Gastroesophageal sphincter (tissue), 4 donors: Measurements from ENCODE around the gene CNIH2. TPM values are rescaled to one million over a fixed set of nuclear protein-coding genes. Genes with fewer than 3 reads are reported as not detected.

ENCODE experiments used
- ATAC-seq: fragments of 150-250 bp; one replicate; pipeline ENCODE4 v1.9.1; 2016; ENCODE audit warnings: mild to moderate bottlenecking, moderate library complexity
- H3K27ac ChIP-seq, 4 donors: fragments of 200-600 bp; sonication (generic) in 3 of 4; 1 replicate in 3 of 4; 2 replicates in 1 of 4; pipeline ENCODE4 v1.5.1; 2016 to 2019
- H3K27me3 ChIP-seq: fragments of 200-600 bp; sonication (generic); one replicate; pipeline ENCODE4 v1.5.1; 2019
- H3K36me3 ChIP-seq, 2 donors: fragments of 200-600 bp; sonication (generic); one replicate each; pipeline ENCODE4 v1.5.1; 2019; ENCODE audit warnings: control low read depth in 1 of 2
- H3K4me1 ChIP-seq, 3 donors: fragments of 200-600 bp; sonication (generic); 1 replicate in 2 of 3; 2 replicates in 1 of 3; pipeline ENCODE4 v1.5.1; 2016 to 2019; ENCODE audit warnings: control low read depth in 2 of 3
- H3K4me3 ChIP-seq, 2 donors: fragments of 200-600 bp; sonication (generic); one replicate each; pipeline ENCODE4 v1.5.1; 2019; ENCODE audit warnings: mild to moderate bottlenecking in 1 of 2, moderate library complexity in 1 of 2
- H3K9me3 ChIP-seq, 3 donors: fragments of 200-600 bp; sonication (generic); one replicate each; pipeline ENCODE4 v1.5.1; 2017 to 2019; ENCODE audit warnings: control low read depth in 2 of 3
- EP300 ChIP-seq: sonication (generic); formaldehyde crosslinking; IDR thresholded peaks from one replicate; pipeline ENCODE4 v1.6.1; 2017; ENCODE audit warnings: antibody characterized with exemption, mild to moderate bottlenecking
- POLR2A ChIP-seq, 2 donors: fragments of 450-650 bp; IDR thresholded peaks; one replicate each; pipeline ENCODE4 v1.6.1; 2017; ENCODE audit warnings: antibody characterized with exemption in 2 of 2, mild to moderate bottlenecking in 2 of 2, moderate library complexity in 1 of 2
- POLR2AphosphoS5 ChIP-seq: sonication (generic); formaldehyde crosslinking; IDR thresholded peaks from one replicate; pipeline ENCODE4 v1.6.1; 2017; ENCODE audit warnings: antibody characterized with exemption
- WGBS, 2 donors: methylation state at CpG; one replicate each; pipeline ENCODE4 v1.1.5; 2018; ENCODE audit warnings: low coverage in 1 of 2; 5-methylcytosine and 5-hydroxymethylcytosine counted together
- total RNA-seq, 4 donors: library from RNA; depleted of rRNA; stranded (reverse); fragments of >200 nt; gene quantifications; one replicate each; pipeline ENCODE4 v1.1.0, GENCODE V29; 2016
- TF ChIP-seq, protein P1 (sequence below), 4 experiments: fragments of 200-600 bp in 2 of 4; fragments of 450-650 bp in 2 of 4; sonication (generic) in 1 of 4; IDR thresholded peaks; one replicate each; pipeline ENCODE4 v1.5.1; 2017 to 2019; ENCODE audit warnings: antibody characterized with exemption in 4 of 4, mild to moderate bottlenecking in 2 of 4, moderate library complexity in 2 of 4

The CNIH2 gene
- total RNA-seq, 4 donors from 2014 or later = 1.1 TPM; not detected in 3

DNA sequence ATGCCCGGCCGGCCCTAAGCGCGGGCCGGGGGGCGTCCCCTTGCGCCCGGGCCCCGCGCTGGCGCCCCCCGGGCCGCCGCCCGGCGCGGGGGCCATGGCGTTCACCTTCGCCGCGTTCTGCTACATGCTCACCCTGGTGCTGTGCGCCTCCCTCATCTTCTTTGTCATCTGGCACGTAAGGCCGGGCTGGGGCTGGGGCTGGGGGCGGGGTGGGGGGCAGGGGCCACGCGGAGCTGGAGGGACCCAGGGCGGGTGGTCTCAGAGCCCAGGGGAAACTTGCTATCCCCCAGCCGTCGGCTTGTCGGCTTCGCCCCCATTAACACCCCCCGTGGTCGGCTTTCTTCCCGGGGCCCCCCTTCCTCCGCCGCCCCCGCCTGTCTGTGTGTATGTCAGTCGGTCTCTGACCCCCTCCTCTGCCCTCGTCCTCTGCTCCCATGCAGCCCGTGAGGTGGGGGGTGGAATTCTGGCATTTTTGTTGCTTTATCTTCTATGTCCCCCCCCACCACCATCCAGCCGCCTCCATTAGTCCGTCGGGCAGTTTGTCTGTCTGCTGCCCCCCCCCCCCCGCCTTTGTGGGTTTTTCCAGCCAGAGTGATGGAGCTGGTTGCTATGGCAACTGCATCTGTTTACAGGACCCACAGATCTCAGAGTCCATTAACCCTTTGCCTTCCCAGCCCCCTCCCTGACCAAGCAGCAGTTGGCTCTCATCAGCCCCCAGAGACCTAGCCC lies 552 bp downstream of the CNIH2 start:
- Histone ChIP-seq H3K36me3 (peaks cover 0 to 38% of the 10 kb centered on the region in 2 donors), H3K27me3 (peaks cover 3% of the 10 kb centered on the region), H3K4me3 (peak overlapping the region in 1 of 2 donors; percentile 49), H3K27ac (peak overlapping the region in 1 of 4 donors; percentile 78), H3K4me1 (peaks cover 2 to 38% (median 13%) of the 10 kb centered on the region in 3 donors), H3K9me3 (no peaks in the 10 kb centered on the region)
- 0 to 3% methylated on average over 6 to 8 of the region's 45 CpGs for WGBS, 2 donors
- TF ChIP-seq EP300 (no peak), POLR2AphosphoS5 (no peak), POLR2A (IDR thresholded peaks at IDR 0.05) (no peak)
- TF ChIP-seq, protein P1, sequence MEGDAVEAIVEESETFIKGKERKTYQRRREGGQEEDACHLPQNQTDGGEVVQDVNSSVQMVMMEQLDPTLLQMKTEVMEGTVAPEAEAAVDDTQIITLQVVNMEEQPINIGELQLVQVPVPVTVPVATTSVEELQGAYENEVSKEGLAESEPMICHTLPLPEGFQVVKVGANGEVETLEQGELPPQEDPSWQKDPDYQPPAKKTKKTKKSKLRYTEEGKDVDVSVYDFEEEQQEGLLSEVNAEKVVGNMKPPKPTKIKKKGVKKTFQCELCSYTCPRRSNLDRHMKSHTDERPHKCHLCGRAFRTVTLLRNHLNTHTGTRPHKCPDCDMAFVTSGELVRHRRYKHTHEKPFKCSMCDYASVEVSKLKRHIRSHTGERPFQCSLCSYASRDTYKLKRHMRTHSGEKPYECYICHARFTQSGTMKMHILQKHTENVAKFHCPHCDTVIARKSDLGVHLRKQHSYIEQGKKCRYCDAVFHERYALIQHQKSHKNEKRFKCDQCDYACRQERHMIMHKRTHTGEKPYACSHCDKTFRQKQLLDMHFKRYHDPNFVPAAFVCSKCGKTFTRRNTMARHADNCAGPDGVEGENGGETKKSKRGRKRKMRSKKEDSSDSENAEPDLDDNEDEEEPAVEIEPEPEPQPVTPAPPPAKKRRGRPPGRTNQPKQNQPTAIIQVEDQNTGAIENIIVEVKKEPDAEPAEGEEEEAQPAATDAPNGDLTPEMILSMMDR (IDR thresholded peaks at IDR 0.05) = no peak
- no peak for ATAC-seq

DNA sequence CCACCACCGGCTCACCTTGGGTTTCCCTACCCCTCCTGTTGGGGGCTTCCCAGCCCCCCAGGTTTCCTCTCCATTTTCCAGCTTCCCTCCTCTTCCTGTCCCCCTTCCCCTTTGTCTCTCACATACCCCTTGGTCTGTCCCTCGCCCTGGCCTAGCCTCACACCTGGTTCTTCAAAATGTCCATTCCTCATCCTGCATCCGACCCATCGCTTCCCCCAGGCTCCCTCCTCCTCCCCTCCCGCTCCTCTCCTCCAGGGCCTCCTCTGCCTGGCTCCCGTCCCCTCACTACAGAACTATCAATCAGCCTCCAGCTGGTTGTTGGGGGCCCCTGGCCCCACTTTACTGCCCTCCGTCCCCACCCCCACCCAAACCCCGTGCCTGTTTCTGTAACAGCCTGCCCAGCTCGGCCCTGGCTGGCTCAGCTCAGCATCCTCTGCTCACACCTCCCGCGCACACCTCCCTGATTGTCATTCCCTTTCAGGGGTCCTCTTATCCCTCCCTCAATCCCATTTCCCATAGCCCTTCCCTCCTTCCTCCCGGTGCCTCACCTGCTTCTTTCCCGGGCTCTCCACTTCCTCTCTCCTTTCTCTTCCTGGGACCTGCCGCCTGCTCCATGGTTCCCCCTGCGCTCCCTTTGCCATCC lies 1.2 kb downstream of the CNIH2 start:
- Histone ChIP-seq H3K9me3 (no peaks in the 10 kb centered on the region), H3K36me3 (peaks cover 0 to 38% of the 10 kb centered on the region in 2 donors), H3K27me3 (peaks cover 3% of the 10 kb centered on the region), H3K4me3 (no peak overlapping the region), H3K4me1 (peaks cover 2 to 40% (median 13%) of the 10 kb centered on the region in 3 donors), H3K27ac (no peak overlapping the region)
- no peak for ATAC-seq
- 60 to 66% methylated on average over 8 to 13 of the region's 15 CpGs for WGBS, 2 donors
- TF ChIP-seq POLR2A (IDR thresholded peaks at IDR 0.05) = no peak
- TF ChIP-seq POLR2AphosphoS5 = no peak
- no peak for TF ChIP-seq EP300
- TF ChIP-seq, protein P1 (IDR thresholded peaks at IDR 0.05) = no peak

DNA sequence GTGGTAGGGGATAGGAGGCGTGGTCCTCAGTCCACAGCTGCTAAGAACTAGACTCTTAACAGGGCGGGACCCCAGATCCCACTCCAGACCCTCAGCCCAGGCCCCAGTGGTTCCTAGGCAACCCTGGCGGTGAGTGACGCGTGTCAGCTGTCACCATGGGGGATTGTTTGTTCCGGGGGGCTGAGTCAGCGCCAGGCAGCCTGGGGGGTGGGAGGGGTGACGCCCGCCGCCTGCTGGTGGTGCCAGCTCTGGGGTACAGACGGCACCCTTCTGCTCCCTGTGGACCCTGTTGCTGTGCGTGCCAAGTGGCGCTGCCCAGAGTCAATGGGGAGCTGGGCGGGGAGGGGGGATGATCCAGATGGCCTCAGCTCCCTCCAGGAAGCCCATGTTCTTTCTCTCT lies 2.5 kb downstream of the CNIH2 start:
- Histone ChIP-seq H3K27me3 (peaks cover 3% of the 10 kb centered on the region), H3K27ac (no peak overlapping the region), H3K36me3 (peaks cover 0 to 38% of the 10 kb centered on the region in 2 donors), H3K9me3 (no peaks in the 10 kb centered on the region), H3K4me1 (peaks cover 2 to 45% (median 13%) of the 10 kb centered on the region in 3 donors), H3K4me3 (no peak overlapping the region)
- ATAC-seq = no peak
- 100% methylated on average over 1 of the region's 14 CpGs; no CpG with 5 or more reads in 1 of the 2 donors for WGBS, 2 donors
- TF ChIP-seq, protein P1 (IDR thresholded peaks at IDR 0.05) = no peak
- TF ChIP-seq POLR2AphosphoS5 = no peak
- no peak for TF ChIP-seq EP300
- no peak for TF ChIP-seq POLR2A (IDR thresholded peaks at IDR 0.05)

DNA sequence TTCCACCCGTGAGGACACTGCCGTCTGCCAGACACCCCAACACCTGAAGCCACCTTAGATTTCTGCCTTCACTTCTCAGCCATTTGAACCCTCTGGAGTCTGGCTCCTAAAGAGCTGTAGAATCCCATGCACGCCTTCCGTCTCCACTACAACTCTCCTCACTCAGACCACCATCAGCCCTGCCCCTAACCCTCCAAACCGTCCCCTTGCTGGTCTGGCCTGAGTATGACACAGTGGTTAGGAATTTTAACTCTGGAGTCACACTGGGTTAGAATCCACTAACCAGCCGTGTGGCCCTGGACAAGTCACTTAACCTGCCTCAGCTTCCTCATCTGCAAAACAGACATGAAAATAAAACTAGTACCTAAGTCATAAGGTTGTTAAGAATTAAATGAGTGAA lies 3.0 kb downstream of the CNIH2 start:
- Histone ChIP-seq H3K27me3 (peaks cover 3% of the 10 kb centered on the region), H3K4me3 (no peak overlapping the region), H3K36me3 (peaks cover 0 to 38% of the 10 kb centered on the region in 2 donors), H3K4me1 (peaks cover 2 to 49% (median 13%) of the 10 kb centered on the region in 3 donors), H3K9me3 (no peaks in the 10 kb centered on the region), H3K27ac (no peak overlapping the region)
- WGBS, 2 donors = 79 to 90% methylated on average over 4 to 5 of the region's 6 CpGs
- TF ChIP-seq EP300 (no peak), POLR2AphosphoS5 (no peak), POLR2A (IDR thresholded peaks at IDR 0.05) (no peak)
- TF ChIP-seq, protein P1 (IDR thresholded peaks at IDR 0.05) = no peak
- no peak for ATAC-seq
